ENCODE results near the gene SH2D4B.

- no peak for TF ChIP-seq CTCF (IDR thresholded peaks at IDR 0.05)
- TF ChIP-seq POLR2A (IDR thresholded peaks at IDR 0.05) = no peak
These were observed 4.4 kb downstream of the SH2D4B start for GRCh38 chr10:80542053-80542452.
